ENCODE data around the gene POLH. TPM values are rescaled to one million over a fixed set of nuclear protein-coding genes. Genes with fewer than 3 reads are reported as not detected.
"Not testable (repeated sequence)": the region's sequence is repeated elsewhere in the genome, so short reads cannot be mapped to it uniquely, and the experiment has no call there.

The POLH gene
- total RNA-seq, 2 donors from 2014 or later: 5.5 to 6.2 TPM

DNA sequence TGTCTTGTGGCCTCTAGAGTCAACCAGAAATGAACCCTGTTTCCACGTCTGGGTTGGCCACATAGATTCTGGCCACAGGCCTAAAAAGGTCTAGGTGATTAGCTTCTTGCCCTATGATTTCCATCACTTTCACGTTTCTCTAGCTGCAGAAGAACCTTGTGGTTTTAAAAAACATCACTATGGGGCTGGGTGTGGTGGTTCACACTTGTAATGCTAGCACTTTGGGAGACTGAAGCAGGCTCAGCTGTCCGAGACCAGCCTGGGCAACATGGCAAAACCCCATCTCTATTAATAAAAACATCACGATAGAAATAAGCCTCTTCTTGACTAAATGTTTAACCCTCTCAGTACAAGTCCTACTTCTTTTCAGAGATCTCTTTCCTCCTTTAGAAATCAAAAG lies 31.5 kb upstream of the POLH start:
- Histone ChIP-seq H3K4me3 (no peak overlapping the region), H3K4me1 (no peaks in the 10 kb centered on the region), H3K27me3 (no peaks in the 10 kb centered on the region), H3K27ac (no peak overlapping the region), H3K9me3 (no peaks in the 10 kb centered on the region), H3K36me3 (peaks cover 77% of the 10 kb centered on the region)
- DNase-seq (ENCODE audit: low spot score): no peak
- TF ChIP-seq CTCF (IDR thresholded peaks at IDR 0.05): no peak

GRCh38 chr6:43547222-43547621 lies 28.8 kb upstream of the POLH start:
- H3K36me3 ChIP-seq: peaks cover 83% of the 10 kb centered on the region
- no peaks in the 10 kb centered on the region for H3K9me3 ChIP-seq
- H3K4me1 ChIP-seq: no peaks in the 10 kb centered on the region
- H3K27ac ChIP-seq: no peak overlapping the region
- DNase-seq (ENCODE audit: low spot score): no peak
- H3K4me3 ChIP-seq: no peak overlapping the region
- no peak for TF ChIP-seq CTCF (IDR thresholded peaks at IDR 0.05)
- H3K27me3 ChIP-seq: no peaks in the 10 kb centered on the region

DNA sequence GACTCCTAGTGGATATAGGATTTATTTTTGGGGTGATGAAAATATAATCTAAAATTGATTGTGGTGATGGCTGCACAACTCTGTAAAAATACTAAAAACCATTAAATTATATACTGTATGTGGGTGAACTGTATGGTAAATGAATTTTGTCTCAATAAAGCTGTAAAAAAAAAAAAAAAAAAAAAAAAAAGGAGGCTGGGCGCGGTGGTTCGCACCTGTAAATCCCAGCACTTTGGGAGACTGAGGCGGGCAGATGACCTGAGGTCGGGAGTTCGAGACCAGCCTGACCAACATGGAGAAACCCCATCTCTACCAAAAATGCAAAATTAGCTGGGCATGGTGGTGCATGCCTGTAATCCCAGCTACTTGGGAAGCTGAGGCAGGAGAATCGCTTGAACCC lies 18.4 kb upstream of the POLH start:
- not testable (repeated sequence) for H3K27me3 ChIP-seq; H3K9me3 ChIP-seq; H3K4me3 ChIP-seq; H3K4me1 ChIP-seq; H3K27ac ChIP-seq; DNase-seq (ENCODE audit: low spot score)
- peaks cover 93% of the 10 kb centered on the region for H3K36me3 ChIP-seq

DNA sequence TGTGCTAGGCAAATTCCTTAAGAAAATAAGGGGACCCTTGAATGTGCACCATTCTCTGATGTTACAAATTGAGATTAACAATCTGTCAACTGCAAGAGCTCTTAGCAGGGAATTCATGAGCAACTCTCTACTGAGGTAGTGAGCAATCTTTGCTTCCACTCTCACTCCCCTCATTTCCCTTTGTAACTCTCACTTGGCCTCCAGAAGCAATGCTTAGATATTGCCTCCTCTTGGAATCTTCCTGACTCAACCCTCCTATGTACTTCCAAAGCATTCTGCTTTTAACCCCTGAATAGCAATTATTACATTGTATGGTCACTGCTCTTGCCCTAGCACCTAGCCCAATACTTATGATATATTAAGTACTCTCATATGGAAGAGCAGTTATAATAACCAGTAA lies 16.7 kb upstream of the POLH start:
- Histone ChIP-seq H3K4me3 (no peak overlapping the region), H3K4me1 (no peaks in the 10 kb centered on the region), H3K27ac (no peak overlapping the region), H3K9me3 (no peaks in the 10 kb centered on the region), H3K36me3 (peaks cover 93% of the 10 kb centered on the region), H3K27me3 (no peaks in the 10 kb centered on the region)
- DNase-seq (ENCODE audit: low spot score): no peak
- no peak for TF ChIP-seq CTCF (IDR thresholded peaks at IDR 0.05)

DNA sequence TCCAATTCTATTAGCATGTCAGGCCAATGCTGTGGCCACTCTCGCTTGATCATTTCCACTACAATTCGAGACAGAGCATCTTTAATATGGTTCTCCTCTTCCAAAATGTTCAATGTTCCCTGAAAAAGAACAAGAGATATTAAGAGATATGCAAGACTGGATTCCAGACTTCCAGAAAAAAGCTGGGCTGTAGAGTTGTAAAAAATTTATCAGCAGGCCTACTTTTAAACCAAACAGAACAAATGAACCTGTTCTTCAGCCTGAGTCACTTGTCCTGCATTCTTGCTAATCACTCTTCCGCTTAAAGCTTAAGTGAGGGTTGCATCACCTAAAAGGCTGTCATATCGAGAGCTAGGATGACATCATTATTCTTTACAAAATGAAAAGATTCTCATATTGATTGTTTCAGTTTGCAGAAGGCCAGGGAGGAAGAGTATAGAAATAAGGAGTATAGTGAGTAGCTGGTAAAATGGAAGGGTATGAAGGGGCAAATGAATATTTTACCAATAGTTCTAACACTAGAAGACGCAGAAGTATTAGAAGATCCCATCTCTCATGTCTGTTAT lies 5.0 kb upstream of the POLH start:
- DNase-seq (ENCODE audit: low spot score): no peak
- Histone ChIP-seq H3K9me3 (no peaks in the 10 kb centered on the region), H3K36me3 (peaks cover 48% of the 10 kb centered on the region), H3K27ac (no peak overlapping the region), H3K27me3 (no peaks in the 10 kb centered on the region), H3K4me3 (no peak overlapping the region), H3K4me1 (peaks cover 0 to 7% of the 10 kb centered on the region in 2 donors)
- no peak for TF ChIP-seq CTCF (IDR thresholded peaks at IDR 0.05)

- H3K4me3 ChIP-seq: no peak overlapping the region
- peaks cover 0 to 14% of the 10 kb centered on the region in 2 donors for H3K4me1 ChIP-seq
- no peak for TF ChIP-seq CTCF (IDR thresholded peaks at IDR 0.05)
- no peak for DNase-seq (ENCODE audit: low spot score)
- H3K9me3 ChIP-seq: no peaks in the 10 kb centered on the region
- no peak overlapping the region for H3K27ac ChIP-seq
- H3K36me3 ChIP-seq: peaks cover 38% of the 10 kb centered on the region
- H3K27me3 ChIP-seq: no peaks in the 10 kb centered on the region
Observed at GRCh38 chr6:43572015-43572414, 4.0 kb upstream of the POLH start.
